Measurements from ENCODE around the gene SCN2A.

GRCh38 chr2:165402162-165402561 is 162.9 kb downstream of the SCN2A start:
- TF ChIP-seq USF2 (IDR thresholded peaks at IDR 0.05; ENCODE audit: low read depth, low read length) (no peak), CTCF (conservative IDR thresholded peaks at IDR 0.05; ENCODE audit: low read depth, low read length) (no peak), POLR2A (IDR thresholded peaks at IDR 0.05; ENCODE audit: low read depth, low read length) (no peak), MAZ (IDR thresholded peaks at IDR 0.05; ENCODE audit: borderline replicate concordance, low read depth, low read length) (no peak), MXI1 (IDR thresholded peaks at IDR 0.05; ENCODE audit: borderline replicate concordance, low read depth, low read length) (no peak), CHD1 (IDR thresholded peaks at IDR 0.05; ENCODE audit: low read depth, low read length) (no peak), RAD21 (IDR thresholded peaks at IDR 0.05; ENCODE audit: low read length) (no peak), CEBPB (IDR thresholded peaks at IDR 0.05; ENCODE audit: low read depth, low read length) (no peak), SMC3 (IDR thresholded peaks at IDR 0.05; ENCODE audit: low read depth, low read length) (no peak), ELK1 (IDR thresholded peaks at IDR 0.05; ENCODE audit: borderline replicate concordance, low read depth, low read length) (no peak), RCOR1 (IDR thresholded peaks at IDR 0.05; ENCODE audit: insufficient replicate concordance, low read length) (no peak), BHLHE40 (IDR thresholded peaks at IDR 0.05; ENCODE audit: low read depth, low read length) (no peak)
